Activated CD8-positive, alpha-beta memory T cell treated with anti-CD3 and anti-CD28 coated beads for 36 hours (primary cell): ENCODE data around the gene A4GNT. TPM values are rescaled to one million over a fixed set of nuclear protein-coding genes. Genes with fewer than 3 reads are reported as not detected.
"Not testable (repeated sequence)": the region's sequence is repeated elsewhere in the genome, so short reads cannot be mapped to it uniquely, and the experiment has no call there.

Experiments
- CTCF ChIA-PET: fragments of 350-600 bp; sonication (Branson Sonifier 250); formaldehyde crosslinking; loops from one replicate; lab custom pipeline; 2021; ENCODE audit warnings: antibody characterized with exemption; lab: Charles Lee
- POLR2A ChIA-PET: fragments of 350-600 bp; sonication (Branson Sonifier 250); formaldehyde crosslinking; loops from one replicate; lab custom pipeline; 2021; ENCODE audit warnings: antibody characterized with exemption; lab: Charles Lee
- total RNA-seq, 2 experiments: library from RNA; stranded (reverse); gene quantifications; one replicate each; pipeline ENCODE4 v1.2.3, GENCODE V29; 2021

The A4GNT gene
- total RNA-seq = not detected

DNA sequence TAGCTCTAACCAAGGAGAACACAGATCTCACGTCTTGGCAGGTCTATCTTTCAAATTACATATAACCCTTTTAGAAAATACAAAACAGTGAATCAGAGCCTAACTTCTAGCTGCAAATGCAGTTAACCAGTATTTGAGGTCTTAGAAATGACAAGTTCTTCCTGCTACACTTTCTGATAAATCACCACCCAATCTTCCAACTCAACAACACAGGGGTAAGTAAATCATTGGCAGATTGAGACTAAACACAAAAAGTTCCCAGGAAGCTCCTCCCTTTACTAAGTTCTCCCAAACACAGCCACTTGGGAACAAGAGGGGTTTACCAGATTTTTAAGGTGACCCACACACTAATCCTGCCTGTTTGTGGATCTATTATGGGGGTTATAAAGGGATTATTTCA is at the start of gene A4GNT:
Gene A4GNT (minus strand): TSS at position 152 of the 400 bp plus-strand sequence. CDS start 1,134 bp downstream, outside the sequence.
- ChIA-PET CTCF (no interaction called here), POLR2A (no interaction called here)

DNA sequence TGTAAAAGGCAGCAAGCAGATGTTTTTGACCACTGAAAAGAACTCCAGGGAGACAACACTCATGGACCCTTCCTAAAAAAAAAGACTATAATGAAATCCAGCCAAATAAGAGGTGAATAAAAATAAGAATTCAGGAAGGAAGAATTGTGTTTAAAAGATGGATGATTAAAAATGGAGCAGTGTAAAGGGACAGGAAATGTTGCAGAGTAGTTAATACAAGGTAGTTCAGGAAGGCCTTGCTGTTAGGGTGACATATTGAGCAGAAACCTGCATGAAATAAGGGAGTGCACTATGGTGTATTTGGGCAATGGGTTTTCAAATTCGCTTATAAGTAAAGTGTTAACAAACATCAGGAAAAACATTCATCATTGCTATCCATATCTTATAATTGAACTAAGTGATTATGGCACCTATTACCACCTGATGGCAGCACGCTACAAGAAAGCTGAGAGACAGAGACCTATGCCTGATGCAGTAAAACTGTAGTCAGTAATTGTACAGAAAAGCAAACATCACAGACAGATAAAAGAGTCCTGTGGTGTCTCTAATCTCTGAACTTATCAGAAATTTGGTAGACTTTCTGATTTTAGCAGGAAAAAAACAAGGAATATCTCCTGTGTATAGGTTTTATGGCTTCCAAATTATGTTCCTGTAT is 48.3 kb upstream of the A4GNT start:
- POLR2A ChIA-PET = no interaction called here

DNA sequence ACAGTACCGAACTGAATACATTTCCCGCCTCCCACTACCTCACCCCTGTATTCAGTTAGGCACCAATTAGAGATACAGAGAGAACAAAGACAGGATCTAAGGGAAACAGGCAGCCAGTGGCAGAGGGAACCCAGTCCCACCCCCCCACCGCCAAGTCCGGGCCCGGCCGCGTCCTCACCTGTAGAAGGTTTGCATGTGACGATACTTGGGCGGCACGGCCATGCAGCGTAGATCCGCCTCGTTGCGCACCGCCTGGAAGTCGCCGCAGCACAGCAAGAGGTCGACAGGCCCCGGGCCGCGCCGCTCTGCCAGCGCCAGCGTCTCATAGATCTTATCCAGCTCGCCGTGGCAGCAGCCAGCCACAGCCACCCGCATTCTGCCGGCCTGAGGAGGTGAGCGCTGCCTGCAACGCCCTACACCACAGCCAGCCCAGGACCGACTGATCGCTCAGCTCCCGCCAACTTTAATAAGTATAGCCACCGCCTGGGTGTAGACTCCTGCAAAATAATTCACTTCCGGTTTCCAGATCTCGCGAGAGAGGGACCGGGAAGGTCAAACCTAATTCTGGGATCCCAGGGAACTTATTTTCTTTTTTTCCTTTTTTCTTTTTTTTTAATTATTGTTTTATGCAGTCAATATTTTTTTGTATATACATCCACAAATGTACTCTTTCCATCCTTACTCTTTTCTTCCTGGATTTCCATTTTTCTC is 42.4 kb upstream of the A4GNT start, which contains the start of gene DBR1:
Gene DBR1 (minus strand): TSS at position 501 of the 711 bp plus-strand sequence. CDS start 126 bp downstream, at position 375.
- CTCF ChIA-PET = no interaction called here
- POLR2A ChIA-PET = interaction anchor here (1.0 to 2.5 kb wide), 2 partner anchors 13 to 59 kb away, joined by 4 to 13 read pairs; partner anchors contain the start of gene ARMC8

More for the DNA sequence above, 48.3 kb upstream of the A4GNT start:
- CTCF ChIA-PET = no interaction called here

DNA sequence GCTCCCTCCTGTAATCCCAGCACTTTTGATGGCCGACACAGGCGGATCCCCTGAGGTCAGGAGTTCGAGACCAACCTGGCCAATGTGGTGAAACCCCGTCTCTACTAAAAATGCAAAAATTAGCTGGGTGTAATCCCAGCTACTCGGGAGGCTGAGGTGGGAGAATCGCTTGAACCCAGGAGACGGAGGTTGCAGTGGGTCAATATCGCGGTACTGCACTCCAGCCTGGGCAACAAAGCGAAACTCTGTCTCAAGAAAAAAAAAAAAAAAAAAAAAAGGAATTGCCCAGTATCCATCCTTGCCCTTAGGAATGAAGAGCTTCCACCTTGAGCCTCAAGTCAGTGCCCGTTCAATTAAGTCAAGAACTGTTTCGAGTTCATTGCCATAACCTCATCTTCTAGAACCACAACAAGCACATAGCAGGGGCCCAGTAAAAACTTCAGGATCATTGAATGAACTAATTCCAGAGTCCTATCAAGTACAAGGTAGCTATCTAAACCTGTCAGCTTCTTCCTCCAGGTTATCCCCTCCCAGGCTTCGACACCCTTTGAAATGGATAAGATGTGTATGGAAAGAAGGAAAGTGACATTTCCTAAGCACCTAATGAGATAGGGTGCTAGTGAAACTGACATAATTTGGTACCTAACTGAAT is 41.7 kb upstream of the A4GNT start:
- POLR2A ChIA-PET = interaction anchor here (0.7 to 2.5 kb wide), 3 partner anchors 13 to 1312 kb away, joined by 3 to 13 read pairs (median 4); partner anchors contain the start of genes ARMC8 and NCK1
- CTCF ChIA-PET = interaction anchor here (0.6 to 1.6 kb wide), 2 partner anchors 17 to 67 kb away, joined by 4 read pairs; no protein-coding TSS in a partner anchor

DNA sequence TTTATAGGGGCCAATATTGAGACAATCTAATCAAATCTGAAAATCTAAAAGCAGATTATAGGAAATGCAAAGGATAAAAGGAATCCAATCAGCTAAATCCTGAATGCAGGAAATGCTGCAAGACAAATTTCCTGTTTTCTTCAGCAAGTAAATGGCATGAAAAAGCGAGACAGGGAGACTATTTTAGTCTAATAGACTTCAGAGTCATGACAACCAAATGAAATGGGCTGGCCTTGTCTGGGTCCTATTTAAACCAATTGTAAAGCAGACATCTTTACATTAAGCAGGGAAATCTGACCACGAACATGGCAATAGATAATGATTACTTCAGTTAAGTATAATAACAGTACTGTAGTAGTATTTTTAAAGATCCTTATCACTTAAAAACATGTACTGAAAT is 40.4 kb upstream of the A4GNT start:
- CTCF ChIA-PET = interaction anchor here (1.6 kb wide), 1 partner anchor 18 kb away, joined by 4 read pairs; no protein-coding TSS in a partner anchor

DNA sequence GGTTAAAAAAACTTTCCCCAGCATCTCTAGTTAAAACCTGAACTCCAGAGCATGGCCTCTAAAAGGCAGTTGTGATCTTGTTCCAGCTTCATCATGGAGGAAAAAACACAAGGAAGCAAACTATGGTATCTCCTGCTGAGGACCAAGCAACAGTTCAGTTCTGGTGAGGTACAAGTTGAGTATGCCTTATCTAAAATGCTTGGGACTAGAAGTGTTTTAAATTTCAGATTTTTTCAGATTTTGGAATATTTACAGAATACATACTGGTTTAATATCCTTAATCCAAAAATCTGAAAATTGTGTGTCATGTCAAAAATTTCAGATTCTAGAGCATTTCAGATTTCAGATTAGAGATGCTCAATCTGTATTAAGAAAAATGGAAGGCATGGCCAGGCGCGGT is 32.9 kb upstream of the A4GNT start:
- ChIA-PET CTCF (interaction anchor here (0.7 kb wide), 1 partner anchor 339 kb away, joined by 3 read pairs; no protein-coding TSS in a partner anchor), POLR2A (no interaction called here)

More for the DNA sequence above, 40.4 kb upstream of the A4GNT start:
- POLR2A ChIA-PET = interaction anchor here (0.5 kb wide), 1 partner anchor 59 kb away, joined by 13 read pairs; no protein-coding TSS in a partner anchor

GRCh38 chr3:138157743-138158142 is 25.6 kb upstream of the A4GNT start:
- ChIA-PET CTCF (no interaction called here), POLR2A (no interaction called here)

GRCh38 chr3:138154534-138154933 is 22.3 kb upstream of the A4GNT start:
- POLR2A ChIA-PET = no interaction called here
- CTCF ChIA-PET = no interaction called here

- ChIA-PET CTCF (no interaction called here), POLR2A (no interaction called here)
Measured at GRCh38 chr3:138148503-138148902, 16.3 kb upstream of the A4GNT start.

DNA sequence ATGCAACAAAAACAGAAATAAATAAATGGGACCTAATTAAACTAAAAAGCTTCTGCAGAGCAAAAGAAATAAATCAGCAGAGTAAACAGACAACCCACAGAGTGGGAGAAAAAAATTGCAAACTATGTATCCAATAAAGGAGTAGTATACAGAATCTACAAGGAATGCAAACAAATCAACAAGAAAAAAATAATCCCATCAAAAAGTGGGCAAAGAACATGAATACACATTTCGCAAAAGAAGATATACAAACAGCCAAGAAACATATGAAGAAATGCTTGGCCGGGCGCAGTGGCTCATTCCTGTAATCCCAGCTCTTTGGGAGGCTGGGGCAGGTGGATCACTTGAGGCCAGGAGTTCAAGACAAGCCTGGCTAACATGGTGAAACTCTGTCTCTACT is 10.0 kb upstream of the A4GNT start:
- CTCF ChIA-PET, POLR2A ChIA-PET: not testable (repeated sequence)

DNA sequence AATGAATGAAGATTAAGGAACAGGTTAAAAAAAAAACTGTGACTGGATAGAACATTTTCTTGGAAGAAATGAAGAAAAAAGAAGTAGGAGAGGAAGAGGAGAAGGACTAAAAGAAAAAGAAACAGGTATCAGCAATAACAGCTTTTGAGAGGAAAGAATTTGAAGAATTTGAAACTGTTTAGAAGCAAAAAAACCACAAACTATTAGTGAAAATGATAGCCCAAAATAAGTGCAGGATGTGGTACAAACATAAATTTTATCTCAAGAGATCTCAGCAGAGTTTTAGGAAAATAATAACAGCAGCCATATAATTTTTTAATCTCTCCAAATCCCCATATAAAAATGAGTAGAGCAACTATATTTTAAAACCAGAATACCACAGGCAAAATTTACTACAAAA is 8.8 kb upstream of the A4GNT start:
- ChIA-PET POLR2A (no interaction called here), CTCF (no interaction called here)

DNA sequence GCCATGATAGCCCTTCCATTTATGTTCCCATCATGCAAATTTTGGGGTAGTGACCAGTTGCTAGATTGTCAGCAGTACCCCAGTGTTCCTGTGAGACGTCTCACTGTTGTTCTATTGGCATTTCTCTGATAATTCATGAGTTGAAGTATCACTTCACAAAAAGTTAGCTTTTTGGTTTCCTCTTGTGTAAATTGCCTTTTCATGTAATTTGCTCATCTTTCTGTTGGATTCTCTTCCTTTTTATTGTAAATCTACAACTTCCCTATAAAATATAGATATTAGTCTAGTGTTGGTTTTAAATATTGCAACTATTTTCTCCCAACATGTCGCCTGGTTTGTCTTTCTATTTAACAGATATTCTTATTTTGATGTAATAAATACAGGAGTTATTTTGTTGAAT is 7.5 kb upstream of the A4GNT start:
- POLR2A ChIA-PET = no interaction called here

DNA sequence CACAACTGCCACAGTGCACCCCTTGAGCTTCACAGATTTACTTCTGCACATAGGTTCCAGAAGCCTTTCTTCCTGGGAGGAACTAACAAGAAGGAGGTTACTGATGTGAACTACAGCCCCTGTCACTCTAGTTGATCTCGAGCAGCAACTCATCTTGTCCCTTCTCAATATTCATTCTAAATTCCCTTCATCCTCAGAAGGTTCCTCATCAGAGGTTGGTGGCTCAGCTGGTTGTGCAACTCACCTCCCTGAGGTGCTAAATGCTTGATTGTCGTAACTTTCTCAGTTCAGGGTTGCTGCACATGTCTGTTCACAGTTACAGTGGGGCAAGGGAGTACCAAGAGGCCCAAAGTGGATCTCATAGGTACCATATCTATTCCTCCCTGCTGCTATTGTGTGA is 5.7 kb upstream of the A4GNT start:
- POLR2A ChIA-PET = no interaction called here

More for the DNA sequence above, 7.5 kb upstream of the A4GNT start:
- CTCF ChIA-PET = no interaction called here

GRCh38 chr3:138136201-138136600 is 4.0 kb upstream of the A4GNT start:
- CTCF ChIA-PET = no interaction called here
- POLR2A ChIA-PET = no interaction called here

More for the DNA sequence above, 5.7 kb upstream of the A4GNT start:
- CTCF ChIA-PET = no interaction called here

DNA sequence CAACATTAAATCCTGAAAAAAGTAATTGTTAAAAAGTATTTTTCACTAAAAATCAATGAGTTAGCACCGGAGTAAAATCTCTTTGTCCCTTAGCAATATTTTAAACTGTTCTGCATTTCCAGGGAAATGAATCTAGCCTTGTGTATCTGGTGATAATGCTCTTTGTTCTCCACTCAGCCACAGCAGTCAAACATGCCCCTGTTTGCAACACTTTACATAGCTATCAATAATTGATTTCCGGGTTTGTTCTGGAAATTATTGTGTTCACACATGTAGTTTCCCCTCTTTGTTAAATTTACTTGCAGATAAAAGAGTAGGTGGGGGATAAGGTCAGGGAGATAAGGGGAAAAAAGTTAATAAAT is 3.6 kb upstream of the A4GNT start:
- ChIA-PET CTCF (no interaction called here), POLR2A (no interaction called here)

- POLR2A ChIA-PET = no interaction called here
- CTCF ChIA-PET = no interaction called here
Measured at GRCh38 chr3:138135146-138135832, 3.1 kb upstream of the A4GNT start.

- ChIA-PET CTCF (interaction anchor here (0.9 kb wide), 1 partner anchor 57 kb away, joined by 3 read pairs; no protein-coding TSS in a partner anchor), POLR2A (no interaction called here)
Measured at GRCh38 chr3:138127636-138128365, 4.4 kb downstream of the A4GNT start.

DNA sequence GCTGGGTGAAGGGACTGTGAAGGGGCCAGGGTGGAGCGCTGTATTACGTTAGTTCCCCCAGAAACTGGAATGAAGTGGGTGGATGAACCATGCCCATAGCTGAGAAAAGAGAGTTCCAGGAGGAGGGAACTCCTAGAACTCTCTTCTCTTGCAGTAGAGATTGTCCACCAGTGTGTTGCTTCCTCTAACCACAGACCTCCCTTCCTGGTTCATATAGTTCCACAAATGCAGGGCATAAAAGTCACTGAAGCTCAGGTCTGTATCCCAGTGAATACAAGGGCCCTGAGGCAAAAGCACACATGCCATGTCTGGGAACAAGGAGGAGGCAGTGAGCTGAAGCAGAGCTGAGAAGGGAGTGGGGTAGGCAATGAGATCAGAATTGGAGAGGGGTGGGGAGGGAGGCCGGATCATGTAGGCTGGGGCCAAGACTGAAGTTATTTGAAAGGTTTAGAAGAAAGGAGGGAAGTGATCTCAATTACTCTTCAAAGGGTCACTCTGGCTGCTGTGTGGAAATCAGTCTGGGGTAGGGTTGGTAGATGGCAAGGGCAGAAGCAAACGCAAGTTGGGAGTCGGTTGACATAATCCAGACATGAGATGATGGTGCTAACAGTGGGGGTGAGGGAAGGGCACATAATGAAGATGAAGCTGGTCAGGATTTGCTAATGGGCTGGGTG is 6.5 kb downstream of the A4GNT start:
- CTCF ChIA-PET = interaction anchor here (0.6 to 0.9 kb wide), 2 partner anchors 11 to 1729 kb away, joined by 3 to 4 read pairs; partner anchors contain the start of gene DZIP1L

More for the DNA sequence above, 6.5 kb downstream of the A4GNT start:
- POLR2A ChIA-PET = no interaction called here
